ENCODE data around the gene TPST2. TPM values are rescaled to one million over a fixed set of nuclear protein-coding genes. Genes with fewer than 3 reads are reported as not detected.

Gene TPST2
- total RNA-seq, 4 donors from 2014 or later, result 26.8 to 47.9 (median 38.5) TPM

GRCh38 chr22:26548984-26549383 is 40.9 kb downstream of the TPST2 start:
- H3K36me3 ChIP-seq, result no peaks in the 10 kb centered on the region
- no peaks in the 10 kb centered on the region for H3K4me1 ChIP-seq
- DNase-seq, result no peak
- H3K9me3 ChIP-seq, result no peaks in the 10 kb centered on the region
- no peak overlapping the region for H3K4me3 ChIP-seq
- no peak overlapping the region for H3K27ac ChIP-seq
- no peaks in the 10 kb centered on the region for H3K27me3 ChIP-seq
- TF ChIP-seq CTCF (IDR thresholded peaks at IDR 0.05), result no peak

GRCh38 chr22:26548303-26548702 is 41.6 kb downstream of the TPST2 start:
- no peak overlapping the region for H3K4me3 ChIP-seq

GRCh38 chr22:26547837-26548236 is 42.1 kb downstream of the TPST2 start:
- TF ChIP-seq POLR2A (IDR thresholded peaks at IDR 0.05) (no peak), CTCF (IDR thresholded peaks at IDR 0.05) (no peak)
- Histone ChIP-seq H3K9me3 (no peaks in the 10 kb centered on the region), H3K4me1 (peaks cover 0 to 2% (median 0%) of the 10 kb centered on the region in 4 donors), H3K36me3 (no peaks in the 10 kb centered on the region), H3K27me3 (no peaks in the 10 kb centered on the region), H3K4me3 (no peak overlapping the region), H3K27ac (no peak overlapping the region)
- no peak for DNase-seq

More at GRCh38 chr22:26548303-26548702, 41.6 kb downstream of the TPST2 start:
- Histone ChIP-seq H3K36me3 (no peaks in the 10 kb centered on the region), H3K27me3 (no peaks in the 10 kb centered on the region), H3K9me3 (no peaks in the 10 kb centered on the region), H3K27ac (no peak overlapping the region), H3K4me1 (no peaks in the 10 kb centered on the region)
- TF ChIP-seq POLR2A (IDR thresholded peaks at IDR 0.05) (no peak), CTCF (IDR thresholded peaks at IDR 0.05) (no peak)
- no peak for DNase-seq

- H3K36me3 ChIP-seq, result no peaks in the 10 kb centered on the region
- H3K27ac ChIP-seq, result no peak overlapping the region
- H3K27me3 ChIP-seq, result no peaks in the 10 kb centered on the region
- TF ChIP-seq POLR2A (IDR thresholded peaks at IDR 0.05), result no peak
- no peak for TF ChIP-seq CTCF (IDR thresholded peaks at IDR 0.05)
- DNase-seq, result no peak
- H3K9me3 ChIP-seq, result no peaks in the 10 kb centered on the region
- no peak overlapping the region for H3K4me3 ChIP-seq
- H3K4me1 ChIP-seq, result peaks cover 0 to 6% (median 0%) of the 10 kb centered on the region in 4 donors
Measured at GRCh38 chr22:26547426-26547825, 42.5 kb downstream of the TPST2 start.

- no peak overlapping the region for H3K4me3 ChIP-seq
- H3K27ac ChIP-seq, result no peak overlapping the region
- H3K36me3 ChIP-seq, result peaks cover 0 to 3% (median 0%) of the 10 kb centered on the region in 3 donors
- H3K9me3 ChIP-seq, result no peaks in the 10 kb centered on the region
- DNase-seq, result no peak
- H3K4me1 ChIP-seq, result peaks cover 0 to 6% (median 0%) of the 10 kb centered on the region in 4 donors
- no peaks in the 10 kb centered on the region for H3K27me3 ChIP-seq
- no peak for TF ChIP-seq CTCF (IDR thresholded peaks at IDR 0.05)
- no peak for TF ChIP-seq POLR2A (IDR thresholded peaks at IDR 0.05)
Measured at GRCh38 chr22:26546282-26546681, 43.6 kb downstream of the TPST2 start.

GRCh38 chr22:26545827-26546226 is 44.1 kb downstream of the TPST2 start:
- H3K27ac ChIP-seq, result no peak overlapping the region
- peaks cover 0 to 6% (median 0%) of the 10 kb centered on the region in 4 donors for H3K4me1 ChIP-seq
- no peak for DNase-seq
- H3K36me3 ChIP-seq, result peaks cover 0 to 8% (median 0%) of the 10 kb centered on the region in 3 donors
- no peaks in the 10 kb centered on the region for H3K27me3 ChIP-seq
- no peaks in the 10 kb centered on the region for H3K9me3 ChIP-seq
- H3K4me3 ChIP-seq, result no peak overlapping the region
- no peak for TF ChIP-seq POLR2A (IDR thresholded peaks at IDR 0.05)
- TF ChIP-seq CTCF (IDR thresholded peaks at IDR 0.05), result no peak

All from Peyer's patch (tissue), 4 donors.